GM18511 (cell line): Measurements from ENCODE around the gene KRT6A.

Experiments
- ATAC-seq: cut with Tn5 transposase; IDR thresholded peaks from one replicate; pipeline ENCODE4 v1.9.1; 2021; ENCODE audit warnings: mild to moderate bottlenecking, moderate library complexity; ENCODE audit not compliant: unreplicated experiment

KRT6A gene

DNA sequence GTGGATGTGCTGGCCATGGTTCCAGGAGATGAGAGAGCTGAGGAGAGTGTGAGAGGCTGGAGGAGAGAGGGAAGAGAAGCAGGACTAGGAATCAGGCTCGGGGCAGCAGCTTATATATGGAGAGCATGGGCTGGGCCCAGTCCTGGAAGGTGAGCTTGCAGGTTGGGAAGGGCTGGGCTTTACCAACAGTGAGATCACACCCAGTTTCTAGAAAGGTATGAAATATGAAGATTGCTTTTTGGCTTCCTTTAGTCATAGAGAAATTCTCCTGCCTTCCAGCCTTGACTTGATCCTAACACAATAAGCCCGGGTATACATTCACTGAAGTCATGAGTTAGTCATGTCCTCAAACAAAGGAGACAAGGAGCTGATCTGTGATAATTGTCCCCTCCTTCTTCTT is at the start of gene KRT6A:
TSS of gene KRT6A (minus strand) at position 86 of the 400 bp plus-strand sequence. CDS start at position 17, 69 bp downstream.
- ATAC-seq, result no peak

DNA sequence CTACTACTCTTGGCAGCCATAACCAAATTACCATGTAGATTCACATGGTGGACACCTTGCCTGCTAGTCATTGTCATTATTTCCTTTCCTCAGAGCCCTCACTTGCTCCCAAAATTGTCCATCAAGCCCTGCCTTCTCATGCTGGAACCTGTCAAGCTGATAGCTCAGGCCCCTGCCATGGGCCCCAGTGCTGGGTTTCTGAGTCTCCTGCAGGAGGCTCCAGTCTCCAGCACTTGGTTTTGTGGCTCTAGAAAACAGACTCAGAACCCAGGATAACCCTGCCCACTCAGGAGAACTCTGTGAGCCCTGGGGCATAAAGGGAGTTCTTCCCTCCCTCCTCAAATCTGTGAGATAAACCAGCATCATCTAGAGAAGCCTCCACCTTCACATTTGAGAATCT is 49.1 kb upstream of the KRT6A start:
- ATAC-seq, result no peak

DNA sequence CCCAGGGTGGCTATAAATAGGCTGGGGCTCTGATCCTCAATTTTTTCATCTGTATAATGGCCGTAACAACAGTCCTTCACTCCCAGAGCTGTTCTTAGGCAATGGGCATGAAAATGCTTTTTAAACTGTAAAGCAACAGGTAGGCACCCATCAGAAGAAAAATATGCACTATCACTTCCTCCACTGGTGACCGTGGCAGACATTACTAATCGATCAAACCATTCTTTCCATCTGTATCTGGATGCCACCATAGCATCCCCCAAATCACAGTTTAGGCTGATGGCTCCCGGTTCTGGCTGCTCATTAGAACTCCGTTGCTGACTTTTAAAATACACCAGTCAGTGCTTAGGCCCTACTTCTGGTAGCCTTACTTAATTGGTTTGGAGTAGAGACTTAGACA is 48.7 kb upstream of the KRT6A start:
- ATAC-seq, result no peak

DNA sequence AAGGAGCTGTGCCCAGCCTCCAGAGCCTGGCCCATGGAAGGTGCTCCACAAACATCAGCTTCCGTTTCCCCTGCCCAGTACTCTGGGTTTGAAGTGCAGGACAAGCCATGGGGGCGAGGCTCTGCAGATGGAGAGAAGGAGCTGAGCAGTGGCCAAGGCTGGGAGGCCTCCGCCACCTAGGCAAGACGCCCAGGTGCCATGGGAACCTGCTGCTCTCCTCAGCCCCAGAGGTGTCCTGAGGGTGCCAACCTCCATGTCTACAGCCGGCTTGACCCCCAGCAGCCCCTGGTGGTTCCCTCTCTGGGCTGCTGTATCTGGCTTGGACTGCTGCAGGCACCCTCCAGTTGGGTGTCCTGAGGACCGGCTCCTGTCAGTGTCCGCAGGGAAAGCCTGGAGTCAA is 47.5 kb upstream of the KRT6A start:
- no peak for ATAC-seq

DNA sequence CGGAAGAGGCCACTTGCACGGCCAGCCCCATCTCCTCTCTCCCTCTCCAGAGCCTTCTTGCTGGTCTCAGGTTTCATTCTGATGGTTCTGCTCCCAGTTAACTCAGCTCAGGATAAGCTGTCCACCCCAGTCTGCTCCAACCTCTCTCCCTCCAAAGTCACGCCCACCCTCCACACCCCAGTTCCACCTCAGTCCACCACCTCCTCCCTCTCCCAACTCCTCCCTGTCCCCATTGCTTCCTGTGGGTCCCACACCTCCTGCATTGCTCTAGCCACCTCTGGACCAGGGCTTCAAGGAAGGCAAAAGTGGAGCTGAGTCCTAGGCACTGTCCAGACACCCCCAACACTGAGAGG is 46.7 kb upstream of the KRT6A start:
- ATAC-seq, result no peak

DNA sequence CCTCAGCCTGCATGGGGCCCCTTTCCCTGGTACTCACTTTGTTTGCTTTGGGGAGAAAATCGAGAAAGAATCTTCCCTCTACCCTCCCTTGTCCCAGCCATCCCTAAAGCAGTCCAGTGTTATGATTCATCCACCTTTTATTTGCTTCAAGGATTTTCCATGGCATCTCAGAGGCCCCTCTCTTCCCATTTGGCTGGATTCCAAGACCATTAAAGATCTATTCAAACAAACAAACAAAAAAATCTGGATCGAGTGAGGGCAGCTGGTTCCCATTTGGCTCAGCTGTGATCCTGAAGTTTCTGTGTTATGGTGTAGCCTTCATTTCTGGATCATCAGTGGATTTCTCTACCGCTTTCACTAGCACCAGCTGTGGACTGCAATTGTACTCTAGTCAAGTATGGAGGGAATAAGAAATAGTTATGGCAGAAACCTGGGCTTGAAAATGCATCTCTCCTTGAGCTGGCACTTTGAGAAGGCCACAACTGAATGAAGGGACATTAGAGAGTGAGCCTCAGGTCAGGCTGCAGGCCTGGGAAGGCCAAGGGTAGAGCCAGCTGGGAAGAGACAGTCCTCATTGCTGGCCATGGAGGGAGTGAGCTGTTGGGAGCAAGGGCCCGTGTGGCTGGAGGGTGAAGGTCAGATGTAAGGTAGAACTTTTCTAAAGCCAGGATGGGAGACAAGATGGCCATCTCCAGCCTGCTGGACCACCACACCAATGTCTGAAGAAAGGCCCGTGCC is 46.2 kb upstream of the KRT6A start:
- ATAC-seq, result no peak

DNA sequence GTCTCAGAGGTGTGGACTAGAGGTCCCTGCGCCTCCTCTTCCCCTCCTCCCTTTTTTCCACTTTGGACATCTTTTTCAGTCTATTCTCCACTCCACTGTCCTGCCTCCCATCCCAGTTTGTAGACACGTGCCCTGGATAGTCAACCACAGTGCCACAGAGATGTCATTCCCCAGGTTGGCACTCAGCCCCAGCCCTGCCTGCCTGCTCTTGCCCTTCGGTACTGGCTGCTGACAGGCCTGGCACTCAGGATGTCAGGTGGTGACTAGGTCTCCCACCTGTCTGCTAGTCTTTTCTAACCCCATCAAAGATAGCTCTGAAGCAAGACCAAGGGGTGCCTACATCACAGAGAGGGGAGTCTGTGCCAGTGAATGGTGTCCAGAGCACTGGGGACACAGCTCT is 44.0 kb upstream of the KRT6A start:
- no peak for ATAC-seq

DNA sequence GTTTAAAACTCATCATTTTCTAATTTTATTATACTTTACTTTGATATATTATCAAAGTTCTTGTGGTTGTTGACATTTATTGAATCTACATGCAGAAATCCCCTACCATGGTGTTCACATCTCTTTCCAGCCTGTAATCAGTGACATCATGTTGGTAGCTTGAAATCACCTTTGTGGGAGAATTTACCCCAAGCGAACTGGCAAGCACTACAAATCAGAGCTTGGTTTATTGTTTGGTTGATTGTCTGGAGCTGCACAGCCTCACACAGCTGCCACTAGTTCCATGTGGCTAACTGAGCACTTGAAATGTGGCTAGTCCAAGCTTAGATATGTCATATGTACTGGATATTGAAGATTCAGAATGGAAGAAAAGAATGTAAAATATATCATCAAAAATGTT is 42.5 kb upstream of the KRT6A start:
- no peak for ATAC-seq

DNA sequence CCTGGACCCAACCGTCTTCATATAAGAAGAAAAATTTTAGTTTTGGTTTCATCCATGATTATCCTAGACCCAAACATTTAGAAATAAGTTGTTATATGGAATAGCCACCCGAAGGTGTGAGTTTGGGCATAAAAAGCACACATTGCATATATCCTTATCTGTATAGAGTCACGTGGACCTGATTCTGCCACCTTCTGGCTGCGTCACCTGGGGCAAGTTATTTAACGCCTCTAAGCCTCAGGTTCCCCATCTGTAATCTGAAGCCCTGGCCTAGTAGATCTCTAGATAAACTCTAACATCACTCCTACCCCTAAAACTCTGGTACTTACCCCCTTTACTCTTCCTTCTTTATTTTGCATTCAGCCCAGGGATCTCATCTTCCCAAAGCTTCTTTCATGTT is 41.4 kb upstream of the KRT6A start:
- ATAC-seq, result no peak

DNA sequence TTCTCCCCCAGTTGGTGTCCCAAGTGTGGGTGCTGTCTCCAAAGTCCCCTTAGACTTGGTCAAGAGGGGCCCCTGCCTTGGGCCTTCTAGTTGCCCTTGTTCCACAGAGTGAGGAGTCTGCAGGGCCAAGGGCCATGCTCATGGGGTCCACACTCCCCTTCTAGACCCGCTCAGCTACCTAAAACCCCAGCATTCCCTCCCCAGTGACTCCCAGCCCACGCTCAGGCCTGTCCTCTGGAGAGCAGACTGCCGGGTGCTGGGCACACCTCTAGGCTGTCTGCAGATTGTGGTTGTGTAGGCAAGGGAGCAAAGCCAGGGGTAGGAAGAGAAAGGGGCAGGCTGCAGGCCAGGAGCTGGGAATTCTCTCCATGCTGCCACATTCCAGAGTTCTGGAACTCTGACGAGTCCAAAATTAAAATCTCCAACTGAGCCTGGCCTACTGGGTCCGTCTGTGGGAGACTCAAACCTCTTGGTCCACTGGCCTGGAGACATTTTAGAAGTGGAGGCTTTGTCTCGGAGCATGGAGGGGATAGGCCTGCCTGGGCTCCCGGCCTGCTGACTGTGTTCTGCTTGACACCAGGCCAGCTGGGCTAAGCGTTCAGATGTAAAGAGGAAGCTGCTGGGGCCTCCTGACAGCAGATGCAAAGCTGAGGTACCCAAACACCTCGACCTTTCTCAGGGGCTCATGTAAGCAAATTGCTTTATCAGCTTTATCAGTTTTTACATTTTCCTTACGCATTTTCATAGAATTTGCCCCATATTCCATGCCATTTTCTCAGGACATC is 40.8 kb upstream of the KRT6A start:
- no peak for ATAC-seq

DNA sequence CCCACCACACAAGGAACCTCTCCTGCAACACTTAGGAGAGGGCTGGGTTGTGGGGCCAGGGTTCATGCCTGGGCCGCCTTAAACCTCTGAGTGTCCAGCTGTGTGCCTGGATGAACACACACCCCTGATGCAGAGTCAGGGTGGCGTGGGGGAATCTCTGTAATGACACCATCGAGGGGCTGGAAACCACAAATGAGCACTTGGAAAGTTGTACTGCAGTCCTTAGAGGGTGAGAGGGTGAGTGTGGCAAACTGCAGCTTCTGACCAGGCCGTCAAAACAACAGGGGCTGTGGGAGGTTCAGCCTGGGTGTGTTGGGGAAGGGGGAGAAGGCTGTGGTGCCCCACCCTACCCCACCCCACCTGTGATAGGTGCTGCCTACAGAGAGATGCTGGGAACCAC is 39.6 kb upstream of the KRT6A start:
- ATAC-seq, result no peak

DNA sequence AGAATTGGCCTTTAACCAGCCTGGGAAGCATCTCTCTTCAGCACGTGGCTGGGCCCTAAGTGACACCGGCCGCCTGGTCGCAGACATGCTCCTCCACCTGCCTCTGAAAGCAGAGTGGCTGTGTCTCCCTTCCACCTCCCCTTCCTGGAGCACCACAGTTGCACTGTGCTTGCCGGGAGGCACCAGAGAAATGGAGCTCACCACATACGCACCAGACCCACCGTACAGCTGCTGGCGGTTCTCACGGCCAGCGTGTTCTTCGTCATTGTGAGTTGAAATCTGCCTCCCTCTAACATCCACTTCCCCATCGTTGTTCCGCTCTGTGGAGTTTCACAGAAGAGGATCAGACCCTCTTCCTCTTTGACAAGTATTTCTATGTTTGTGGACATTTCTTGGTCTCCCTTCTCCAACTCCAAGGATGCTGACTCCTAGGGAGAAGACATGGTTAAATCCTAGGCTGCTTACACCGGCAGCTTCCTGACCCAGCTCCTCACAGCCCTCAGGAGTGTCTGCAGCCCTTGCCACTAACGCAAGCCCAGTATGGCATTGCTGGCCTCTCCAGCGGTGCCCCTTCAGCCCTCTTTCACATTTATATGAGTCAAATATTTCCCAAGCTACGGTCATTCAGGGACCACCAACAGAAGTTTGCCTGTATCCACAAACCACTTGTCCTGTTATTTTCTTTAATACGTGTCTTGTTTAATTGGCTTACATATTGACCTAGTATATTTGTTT is 38.7 kb upstream of the KRT6A start:
- ATAC-seq, result no peak

DNA sequence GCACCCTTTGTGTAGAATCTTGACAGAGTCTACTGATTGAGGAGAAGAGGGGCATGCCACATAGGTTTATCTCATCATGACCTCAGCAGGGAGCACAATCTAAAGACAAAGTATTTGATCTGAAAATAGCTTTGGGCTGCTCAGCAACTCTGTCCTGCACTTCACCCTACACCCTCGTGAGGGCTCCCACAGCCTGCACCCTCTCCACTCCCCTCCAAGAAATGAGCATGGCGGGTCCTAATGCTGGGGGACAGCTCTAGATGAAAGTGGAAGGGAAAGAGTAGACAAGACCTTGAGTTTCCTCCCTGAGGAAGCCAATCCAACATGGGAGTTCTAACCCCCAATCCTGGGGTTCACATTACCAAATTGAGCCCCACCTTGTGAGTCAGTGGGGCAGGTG is 37.8 kb upstream of the KRT6A start:
- ATAC-seq, result no peak

DNA sequence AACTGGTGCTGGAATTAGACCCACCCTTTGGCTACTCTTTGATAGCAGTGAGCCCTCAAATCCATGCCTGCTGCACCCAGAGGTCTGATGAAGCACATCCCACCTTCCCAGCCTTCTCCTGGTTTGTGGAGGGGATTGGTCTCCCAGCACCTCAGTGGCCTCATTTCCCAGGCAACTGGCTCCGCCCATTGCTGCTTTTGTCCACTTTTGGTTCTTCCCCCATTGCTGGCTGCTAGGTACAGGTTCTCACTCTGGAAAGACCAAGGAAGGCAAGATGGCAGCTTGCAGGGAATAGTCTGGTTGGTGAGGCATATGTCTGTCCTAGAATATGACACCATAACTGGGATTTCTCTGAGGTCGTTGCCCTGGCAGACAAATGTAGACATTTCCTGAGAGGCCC is 37.3 kb upstream of the KRT6A start:
- ATAC-seq, result no peak

DNA sequence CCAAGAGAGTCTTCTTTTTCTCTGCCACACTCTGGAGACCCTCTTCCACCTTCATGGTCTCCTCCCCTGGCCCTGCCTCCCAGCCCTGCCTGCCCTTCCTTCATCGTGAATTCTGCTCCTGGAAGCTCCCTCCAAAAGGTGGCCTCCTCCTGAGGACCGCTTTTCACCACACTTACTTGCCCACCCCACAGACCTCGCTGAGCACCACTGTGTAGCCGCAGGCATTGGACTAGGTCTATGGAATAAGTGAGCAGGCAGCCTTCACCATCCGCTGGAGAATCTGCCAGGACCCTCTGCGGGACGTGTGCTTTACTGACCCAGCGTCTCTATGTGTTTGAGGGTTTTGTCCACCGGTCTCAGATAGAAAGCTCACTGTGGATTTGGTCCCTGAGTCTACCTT is 36.8 kb upstream of the KRT6A start:
- ATAC-seq, result no peak

DNA sequence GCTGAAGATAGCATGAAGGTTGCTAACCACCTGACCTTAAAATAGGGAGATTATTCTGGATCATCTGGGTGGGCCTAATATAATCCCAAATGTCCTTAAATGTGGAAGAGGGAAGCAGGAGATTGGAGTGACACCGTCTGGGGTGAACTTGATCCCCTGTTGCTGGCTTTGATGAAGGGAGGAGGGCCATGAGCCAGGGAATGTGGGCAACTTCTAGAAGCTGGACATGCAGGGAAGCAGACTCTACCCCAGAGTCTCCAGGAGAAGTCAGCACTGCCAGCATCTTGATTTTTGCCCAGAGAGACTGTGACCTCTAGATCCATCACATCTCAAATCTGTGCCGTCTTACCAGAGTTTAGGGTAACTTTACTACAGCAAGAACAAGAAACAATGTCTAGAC is 36.4 kb upstream of the KRT6A start:
- no peak for ATAC-seq

DNA sequence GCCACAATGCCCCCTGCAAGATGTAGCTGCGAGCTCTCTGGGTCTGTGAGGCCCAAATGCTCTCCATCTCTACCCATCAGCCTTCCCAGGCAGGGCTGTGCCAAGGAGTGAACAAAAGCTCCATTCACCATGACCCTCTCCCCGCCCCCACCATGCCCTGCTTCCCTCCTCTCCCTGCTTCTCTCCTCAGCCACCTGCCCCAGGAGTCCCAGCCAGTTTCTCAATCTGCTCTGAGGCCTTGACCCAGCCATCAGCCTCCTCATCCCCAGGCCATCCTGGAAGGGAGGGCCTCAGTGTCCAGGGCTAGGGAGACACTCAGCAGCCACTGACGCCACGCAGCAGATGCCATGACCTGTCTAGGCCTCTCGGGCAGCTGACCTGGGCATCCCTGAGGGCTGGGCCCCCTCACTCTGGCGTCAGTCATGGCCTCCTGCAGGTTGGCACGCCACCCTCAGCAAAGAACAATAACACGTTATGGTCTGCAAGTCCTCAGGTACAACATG is 35.6 kb upstream of the KRT6A start:
- no peak for ATAC-seq

DNA sequence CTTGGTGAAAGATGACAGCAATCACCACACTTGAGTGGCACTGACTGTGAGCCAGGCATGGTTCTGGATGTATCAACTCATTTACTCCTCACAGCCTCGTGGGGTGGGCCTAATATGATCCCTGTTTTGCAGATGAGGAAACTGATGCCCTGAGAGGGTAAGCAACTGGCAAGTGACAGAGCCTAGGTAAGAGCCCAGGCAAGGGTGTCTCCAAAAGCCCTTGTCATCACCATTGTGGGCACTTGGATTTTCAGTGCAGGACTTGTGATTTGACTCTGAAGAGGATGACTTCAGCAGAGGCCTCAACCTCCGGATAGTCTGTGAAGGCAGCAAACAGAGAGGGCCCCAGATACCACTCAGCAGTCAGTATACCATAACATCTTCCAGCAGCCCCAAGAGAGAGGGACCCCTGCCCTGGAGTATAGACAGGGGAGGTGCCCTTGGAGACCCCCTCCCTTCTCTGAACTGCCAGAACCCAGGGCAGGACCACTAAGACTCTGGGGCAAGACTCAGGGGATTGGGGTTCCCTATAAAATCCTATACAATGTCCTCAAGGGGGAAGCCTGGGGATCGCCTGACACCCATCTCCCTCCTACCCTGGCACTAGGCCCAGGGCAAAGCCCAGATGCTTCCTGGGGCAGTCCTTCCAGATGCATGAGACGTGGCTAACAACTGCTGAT is 34.2 kb upstream of the KRT6A start:
- ATAC-seq, result no peak

DNA sequence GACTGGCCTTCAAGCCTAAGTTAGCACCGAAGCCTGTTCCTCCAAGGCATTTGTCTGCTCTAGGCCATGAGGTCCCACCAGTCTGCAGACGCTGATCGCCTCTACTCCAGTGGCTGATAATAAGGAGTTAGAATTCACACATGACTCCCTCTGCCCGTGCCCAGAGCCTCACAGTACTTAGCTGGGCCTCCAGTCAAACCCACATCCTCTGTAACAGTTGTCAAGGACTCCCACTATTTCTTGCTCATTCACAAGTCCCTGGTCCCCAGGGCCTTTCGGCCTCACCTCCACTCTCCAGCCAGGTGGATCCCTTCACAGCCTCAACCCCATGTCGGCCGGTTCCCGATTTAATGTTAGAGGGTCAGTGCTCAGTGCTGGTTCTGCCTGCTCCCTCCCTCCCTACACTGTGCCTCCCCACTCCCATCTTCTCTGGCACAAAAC is 33.5 kb upstream of the KRT6A start:
- ATAC-seq, result no peak

DNA sequence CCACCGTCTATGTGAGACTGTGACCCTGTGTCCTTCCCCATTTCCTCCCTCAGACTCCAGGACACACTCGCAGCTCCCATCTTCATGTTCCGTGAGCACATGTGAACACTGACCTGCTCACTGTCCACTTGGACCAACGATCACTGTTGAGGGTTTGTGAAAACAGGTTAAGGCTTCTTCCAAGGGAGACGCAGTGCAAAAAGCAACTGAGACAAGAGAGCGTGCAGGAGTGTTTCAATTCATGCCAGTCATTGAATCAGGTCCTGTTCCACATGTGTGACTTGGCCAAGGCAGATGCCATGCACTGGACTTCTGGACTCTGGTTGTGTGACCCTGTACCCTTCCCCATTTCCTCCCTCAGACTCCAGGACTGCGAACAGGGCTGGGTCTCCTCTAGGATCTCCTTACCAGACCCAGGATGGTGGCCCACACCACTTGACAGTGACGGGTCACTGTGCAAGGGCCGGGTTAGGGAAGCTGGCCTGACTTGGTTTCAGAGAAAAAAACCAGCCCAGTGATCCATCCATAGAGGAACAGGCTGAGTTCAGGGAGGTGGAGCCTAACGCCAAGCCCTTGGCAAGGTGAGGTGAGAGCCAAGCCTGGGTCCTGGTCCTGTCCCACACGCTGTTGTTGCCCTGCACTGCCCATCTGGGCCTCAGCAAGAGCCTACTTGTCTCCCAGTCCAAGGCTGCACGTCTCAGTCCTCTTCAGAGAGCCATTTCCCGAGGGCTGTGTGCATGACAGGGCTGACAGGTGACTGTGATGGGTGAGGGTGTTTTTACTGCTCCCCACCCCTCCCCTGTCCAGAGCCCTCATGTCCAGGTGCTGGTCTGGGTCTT is 32.8 kb upstream of the KRT6A start:
- no peak for ATAC-seq
